GM19193 (cell line): ENCODE results near the gene KRCC1.
A peak's percentile ranks its signal among the peaks of the same experiment; 100 is the strongest.

Source experiments
- POLR2A ChIP-seq: IDR thresholded peaks from 4 replicates; pipeline ENCODE4 v1.6.1; 2011; ENCODE audit not compliant: insufficient read depth, insufficient read length; ENCODE audit errors: extremely low read depth

Gene KRCC1

GRCh38 chr2:88036182-88036581 lies 19.4 kb downstream of the KRCC1 start:
- no peak for TF ChIP-seq POLR2A

- no peak for TF ChIP-seq POLR2A
These were observed 23.4 kb downstream of the KRCC1 start for GRCh38 chr2:88032070-88032702.

GRCh38 chr2:88028931-88029330 lies 26.7 kb downstream of the KRCC1 start:
- TF ChIP-seq POLR2A: no peak

- no peak for TF ChIP-seq POLR2A
These were observed 27.7 kb downstream of the KRCC1 start for GRCh38 chr2:88027697-88028389.

- no peak for TF ChIP-seq POLR2A
These were observed 31.1 kb downstream of the KRCC1 start for GRCh38 chr2:88024509-88024908.

GRCh38 chr2:88022669-88022921 lies 33.0 kb downstream of the KRCC1 start:
- TF ChIP-seq POLR2A: no peak

GRCh38 chr2:88019985-88020384 lies 35.6 kb downstream of the KRCC1 start:
- no peak for TF ChIP-seq POLR2A

GRCh38 chr2:88018909-88019308 lies 36.7 kb downstream of the KRCC1 start:
- no peak for TF ChIP-seq POLR2A

- TF ChIP-seq POLR2A: no peak
These were observed 38.4 kb downstream of the KRCC1 start for GRCh38 chr2:88016960-88017779.

- TF ChIP-seq POLR2A: peak; percentile 99
These were observed 39.3 kb downstream of the KRCC1 start, which contains the start of gene RNU2-63P for GRCh38 chr2:88016086-88016959. TSS of gene RNU2-63P (minus strand) at chr2:88016547.

- TF ChIP-seq POLR2A: no peak
These were observed 44.6 kb downstream of the KRCC1 start for GRCh38 chr2:88011011-88011410.

GRCh38 chr2:88010136-88010535 lies 45.4 kb downstream of the KRCC1 start:
- TF ChIP-seq POLR2A: no peak

GRCh38 chr2:88006912-88007439 lies 48.6 kb downstream of the KRCC1 start:
- TF ChIP-seq POLR2A: no peak

- no peak for TF ChIP-seq POLR2A
These were observed 49.8 kb downstream of the KRCC1 start for GRCh38 chr2:88005776-88006175.
